ENCODE measurements around the gene COL21A1. TPM values are rescaled to one million over a fixed set of nuclear protein-coding genes. Genes with fewer than 3 reads are reported as not detected.

The COL21A1 gene
- polyA plus RNA-seq, 3 donors: 92.7 to 117 (median 105) TPM

- no peak for DNase-seq
Measured at GRCh38 chr6:56250266-56250665, 2.9 kb upstream of the COL21A1 start.

- no peak for DNase-seq
Measured at GRCh38 chr6:56247654-56248122, 308 bp upstream of the COL21A1 start.

GRCh38 chr6:56246541-56246880 is 869 bp downstream of the COL21A1 start:
- no peak for DNase-seq

- no peak for DNase-seq
Measured at GRCh38 chr6:56245903-56246351, 1.5 kb downstream of the COL21A1 start.

- DNase-seq: no peak
Measured at GRCh38 chr6:56244528-56245253, 2.7 kb downstream of the COL21A1 start.

GRCh38 chr6:56244089-56244488 is 3.3 kb downstream of the COL21A1 start:
- DNase-seq: no peak

GRCh38 chr6:56243518-56244070 is 3.8 kb downstream of the COL21A1 start:
- DNase-seq: no peak

GRCh38 chr6:56242346-56242745 is 5.0 kb downstream of the COL21A1 start:
- no peak for DNase-seq

GRCh38 chr6:56241124-56241802 is 6.1 kb downstream of the COL21A1 start:
- DNase-seq: no peak

- DNase-seq: no peak
Measured at GRCh38 chr6:56238352-56238751, 9.0 kb downstream of the COL21A1 start.

- DNase-seq: no peak
Measured at GRCh38 chr6:56235245-56235644, 12.1 kb downstream of the COL21A1 start.

GRCh38 chr6:56232436-56232835 is 14.9 kb downstream of the COL21A1 start:
- DNase-seq: no peak

GRCh38 chr6:56231827-56232226 is 15.6 kb downstream of the COL21A1 start:
- no peak for DNase-seq

GRCh38 chr6:56230976-56231566 is 16.3 kb downstream of the COL21A1 start:
- DNase-seq: no peak

- DNase-seq: no peak
Measured at GRCh38 chr6:56227071-56227879, 20.1 kb downstream of the COL21A1 start.

- no peak for DNase-seq
Measured at GRCh38 chr6:56223995-56224394, 23.4 kb downstream of the COL21A1 start.

- no peak for DNase-seq
Measured at GRCh38 chr6:56222499-56222898, 24.9 kb downstream of the COL21A1 start.

GRCh38 chr6:56220078-56220477 is 27.3 kb downstream of the COL21A1 start:
- DNase-seq: no peak

- no peak for DNase-seq
Measured at GRCh38 chr6:56214703-56215101, 32.7 kb downstream of the COL21A1 start.

GRCh38 chr6:56214041-56214702 is 33.2 kb downstream of the COL21A1 start:
- no peak for DNase-seq

- DNase-seq: no peak
Measured at GRCh38 chr6:56211724-56212123, 35.7 kb downstream of the COL21A1 start.
